ENCODE measurements around the gene FGD5.
A peak's percentile ranks its signal among the peaks of the same experiment; 100 is the strongest.

Gene FGD5

GRCh38 chr3:14906355-14906971, 87.7 kb downstream of the FGD5 start:
- DNase-seq (ENCODE audit: low read depth): no peak

GRCh38 chr3:14907043-14907966, 88.5 kb downstream of the FGD5 start:
- no peak for DNase-seq (ENCODE audit: low read depth)

GRCh38 chr3:14909250-14909649, 90.5 kb downstream of the FGD5 start:
- DNase-seq (ENCODE audit: low read depth): no peak

GRCh38 chr3:14911651-14912050, 92.9 kb downstream of the FGD5 start:
- DNase-seq (ENCODE audit: low read depth): no peak

GRCh38 chr3:14913071-14913925, 94.5 kb downstream of the FGD5 start:
- no peak for DNase-seq (ENCODE audit: low read depth)

- DNase-seq (ENCODE audit: low read depth): no peak
These were observed 95.4 kb downstream of the FGD5 start for GRCh38 chr3:14913926-14914778.

- no peak for DNase-seq (ENCODE audit: low read depth)
These were observed 96.0 kb downstream of the FGD5 start for GRCh38 chr3:14914779-14915117.

GRCh38 chr3:14915636-14916222, 97.0 kb downstream of the FGD5 start:
- DNase-seq (ENCODE audit: low read depth): no peak

- no peak for DNase-seq (ENCODE audit: low read depth)
These were observed 99.6 kb downstream of the FGD5 start for GRCh38 chr3:14918356-14918860.

GRCh38 chr3:14920536-14920935, 101.8 kb downstream of the FGD5 start:
- no peak for DNase-seq (ENCODE audit: low read depth)

- DNase-seq (ENCODE audit: low read depth): peak; percentile 60
These were observed 102.4 kb downstream of the FGD5 start for GRCh38 chr3:14921034-14921616.

- no peak for DNase-seq (ENCODE audit: low read depth)
These were observed 103.3 kb downstream of the FGD5 start for GRCh38 chr3:14921811-14922705.

- DNase-seq (ENCODE audit: low read depth): no peak
These were observed 104.1 kb downstream of the FGD5 start for GRCh38 chr3:14922863-14923262.

- no peak for DNase-seq (ENCODE audit: low read depth)
These were observed 104.7 kb downstream of the FGD5 start for GRCh38 chr3:14923476-14923875.

- no peak for DNase-seq (ENCODE audit: low read depth)
These were observed 107.2 kb downstream of the FGD5 start for GRCh38 chr3:14925729-14926591.

- no peak for DNase-seq (ENCODE audit: low read depth)
These were observed 107.8 kb downstream of the FGD5 start for GRCh38 chr3:14926592-14926991.

GRCh38 chr3:14927308-14927707, 108.5 kb downstream of the FGD5 start:
- DNase-seq (ENCODE audit: low read depth): no peak

- DNase-seq (ENCODE audit: low read depth): no peak
These were observed 110.7 kb downstream of the FGD5 start for GRCh38 chr3:14929310-14930074.
